ENCODE results near the gene RAP1A.

DNA sequence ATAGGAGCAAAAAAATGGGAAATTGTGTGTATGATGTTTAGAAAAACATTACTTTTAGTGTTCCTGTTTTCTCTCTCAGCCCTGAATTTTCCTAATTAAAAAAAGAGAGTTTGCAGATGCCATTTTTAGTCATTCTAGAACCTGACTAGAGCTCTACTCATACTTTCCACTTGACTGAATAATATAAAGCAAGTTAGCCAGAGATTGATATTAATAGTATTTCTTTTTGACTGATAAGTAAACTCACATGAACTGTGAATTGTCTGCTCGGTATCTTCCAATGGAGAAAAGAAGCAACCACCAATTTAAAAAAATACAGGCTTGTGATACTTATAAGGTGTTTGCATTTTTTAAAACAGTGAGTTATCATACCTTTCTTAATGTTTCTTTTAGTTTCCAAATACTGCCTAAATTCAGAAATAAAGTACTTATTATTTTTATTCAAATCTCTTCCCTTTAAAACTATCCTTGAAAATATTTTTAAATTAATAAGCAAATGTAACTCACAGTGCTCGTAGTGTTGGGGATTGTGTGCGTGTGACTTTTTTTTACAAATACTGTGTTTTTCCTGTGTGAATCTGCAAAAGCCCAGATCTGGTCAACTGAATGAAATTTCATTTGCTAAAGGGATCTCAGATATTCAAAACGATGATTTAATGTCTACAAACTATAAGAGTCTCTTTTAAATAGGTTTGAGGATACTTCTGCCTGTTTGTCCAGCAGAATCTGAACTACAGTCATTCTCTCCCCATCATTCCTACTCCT lies 9.8 kb downstream of the RAP1A start:
- TF ChIP-seq EZH2phosphoT487 (IDR thresholded peaks at IDR 0.05; ENCODE audit: insufficient read depth, low read depth) (no peak), EZH2 (IDR thresholded peaks at IDR 0.05; ENCODE audit: insufficient read depth, poor library complexity, severe bottlenecking) (no peak)

Data from GM23248 (cell line).